Activated T-helper 2 cell treated with anti-CD3 and anti-CD28 coated beads, Interferon-gamma antibody, Interleukin-2, Interleukin-4, amounts not matched to agents 10 μg/mL and 5 μg/mL and 100 μg/mL, durations not matched to agents 14 hours and 24 hours and 36 hours (primary cell): ENCODE data around the gene LPP. TPM values are rescaled to one million over a fixed set of nuclear protein-coding genes. Genes with fewer than 3 reads are reported as not detected.

Experiments used
- DNase-seq: peaks from one replicate; pipeline ENCODE4 v3.0.0; 2021; ENCODE audit warnings: low spot score
- H3K27ac Mint-ChIP-seq: one replicate; pipeline ENCODE4 v1.8.0; 2021; ENCODE audit warnings: mixed read lengths
- H3K27me3 Mint-ChIP-seq: one replicate; pipeline ENCODE4 v1.8.0; 2021; ENCODE audit warnings: low read depth, mixed read lengths
- H3K36me3 Mint-ChIP-seq: one replicate; pipeline ENCODE4 v1.8.0; 2021; ENCODE audit warnings: low read depth, mixed read lengths
- H3K4me1 Mint-ChIP-seq: one replicate; pipeline ENCODE4 v1.8.0; 2021; ENCODE audit warnings: low read depth, mixed read lengths
- H3K4me3 Mint-ChIP-seq: one replicate; pipeline ENCODE4 v1.8.0; 2021; ENCODE audit warnings: low read depth, mild to moderate bottlenecking, moderate library complexity, mixed read lengths
- H3K9me3 Mint-ChIP-seq: one replicate; pipeline ENCODE4 v1.8.0; 2021; ENCODE audit warnings: mixed read lengths
- intact Hi-C: fragments of 100-400 bp; cut with micrococcal nuclease; formaldehyde crosslinking; loops from one replicate; pipeline ENCODE4 v1.15.1; 2023
- total RNA-seq: library from RNA; stranded (reverse); gene quantifications from 2 replicates; pipeline ENCODE4 v1.2.3, GENCODE V29; 2022

LPP gene
- total RNA-seq, 1 donor from 2014 or later: 54.5 TPM

GRCh38 chr3:188750617-188751016 is 596.7 kb downstream of the LPP start:
- Mint-ChIP-seq H3K4me1 (peaks cover 19% of the 10 kb centered on the region), H3K36me3 (no peaks in the 10 kb centered on the region), H3K27ac (no peak overlapping the region), H3K4me3 (no peak overlapping the region), H3K27me3 (peaks cover 3% of the 10 kb centered on the region), H3K9me3 (no peaks in the 10 kb centered on the region)
- intact Hi-C loops: loop anchor here (2.0 to 5.0 kb wide), 3 partner anchors 68 to 1010 kb away; no protein-coding TSS in a partner anchor
- no peak for DNase-seq

GRCh38 chr3:188752850-188753249 is 598.9 kb downstream of the LPP start:
- no peaks in the 10 kb centered on the region for H3K9me3 Mint-ChIP-seq
- intact Hi-C loops: loop anchor here (1.0 to 5.0 kb wide), 9 partner anchors 30 to 951 kb away; no protein-coding TSS in a partner anchor
- H3K4me1 Mint-ChIP-seq: peaks cover 19% of the 10 kb centered on the region
- H3K4me3 Mint-ChIP-seq: no peak overlapping the region
- DNase-seq: no peak
- H3K27ac Mint-ChIP-seq: no peak overlapping the region
- peaks cover 3% of the 10 kb centered on the region for H3K27me3 Mint-ChIP-seq
- H3K36me3 Mint-ChIP-seq: no peaks in the 10 kb centered on the region

GRCh38 chr3:188754267-188754666 is 600.3 kb downstream of the LPP start:
- intact Hi-C loops: loop anchor here (5.0 kb wide), 2 partner anchors 72 to 952 kb away; no protein-coding TSS in a partner anchor
- Mint-ChIP-seq H3K4me1 (peaks cover 19% of the 10 kb centered on the region), H3K27ac (no peak overlapping the region), H3K36me3 (no peaks in the 10 kb centered on the region), H3K4me3 (no peak overlapping the region), H3K27me3 (peaks cover 3% of the 10 kb centered on the region), H3K9me3 (no peaks in the 10 kb centered on the region)
- no peak for DNase-seq

GRCh38 chr3:188756241-188756640 is 602.3 kb downstream of the LPP start:
- peaks cover 5% of the 10 kb centered on the region for H3K36me3 Mint-ChIP-seq
- peaks cover 13% of the 10 kb centered on the region for H3K4me1 Mint-ChIP-seq
- H3K27me3 Mint-ChIP-seq: peaks cover 3% of the 10 kb centered on the region
- DNase-seq: no peak
- H3K9me3 Mint-ChIP-seq: no peaks in the 10 kb centered on the region
- H3K4me3 Mint-ChIP-seq: no peak overlapping the region
- H3K27ac Mint-ChIP-seq: no peak overlapping the region
- intact Hi-C loops: no loop called here

GRCh38 chr3:188759336-188760005 is 605.5 kb downstream of the LPP start:
- H3K27me3 Mint-ChIP-seq: no peaks in the 10 kb centered on the region
- DNase-seq: no peak

GRCh38 chr3:188760408-188760807 is 606.5 kb downstream of the LPP start:
- Mint-ChIP-seq H3K36me3 (peaks cover 7% of the 10 kb centered on the region), H3K9me3 (no peaks in the 10 kb centered on the region), H3K4me1 (no peaks in the 10 kb centered on the region), H3K27me3 (no peaks in the 10 kb centered on the region), H3K27ac (no peak overlapping the region), H3K4me3 (no peak overlapping the region)
- intact Hi-C loops: no loop called here
- no peak for DNase-seq

More at GRCh38 chr3:188759336-188760005, 605.5 kb downstream of the LPP start:
- Mint-ChIP-seq H3K27ac (no peak overlapping the region), H3K4me3 (no peak overlapping the region), H3K9me3 (no peaks in the 10 kb centered on the region), H3K4me1 (no peaks in the 10 kb centered on the region), H3K36me3 (peaks cover 7% of the 10 kb centered on the region)
- intact Hi-C loops: no loop called here

GRCh38 chr3:188761439-188761838 is 607.5 kb downstream of the LPP start:
- no peak for DNase-seq
- intact Hi-C loops: no loop called here
- no peaks in the 10 kb centered on the region for H3K9me3 Mint-ChIP-seq
- no peaks in the 10 kb centered on the region for H3K27me3 Mint-ChIP-seq
- H3K4me3 Mint-ChIP-seq: no peak overlapping the region
- H3K36me3 Mint-ChIP-seq: peaks cover 7% of the 10 kb centered on the region
- no peak overlapping the region for H3K27ac Mint-ChIP-seq
- H3K4me1 Mint-ChIP-seq: no peaks in the 10 kb centered on the region

GRCh38 chr3:188761964-188762363 is 608.0 kb downstream of the LPP start:
- H3K36me3 Mint-ChIP-seq: peaks cover 7% of the 10 kb centered on the region
- DNase-seq: no peak
- no peak overlapping the region for H3K27ac Mint-ChIP-seq
- H3K9me3 Mint-ChIP-seq: no peaks in the 10 kb centered on the region
- no peaks in the 10 kb centered on the region for H3K4me1 Mint-ChIP-seq
- H3K27me3 Mint-ChIP-seq: no peaks in the 10 kb centered on the region
- intact Hi-C loops: no loop called here
- H3K4me3 Mint-ChIP-seq: no peak overlapping the region

- no peaks in the 10 kb centered on the region for H3K27me3 Mint-ChIP-seq
- intact Hi-C loops: no loop called here
Observed at GRCh38 chr3:188764609-188765008, 610.7 kb downstream of the LPP start.

GRCh38 chr3:188769831-188770230 is 615.9 kb downstream of the LPP start:
- no peaks in the 10 kb centered on the region for H3K4me1 Mint-ChIP-seq
- DNase-seq: no peak
- intact Hi-C loops: no loop called here

More at GRCh38 chr3:188764609-188765008, 610.7 kb downstream of the LPP start:
- H3K4me3 Mint-ChIP-seq: no peak overlapping the region
- no peaks in the 10 kb centered on the region for H3K4me1 Mint-ChIP-seq
- H3K36me3 Mint-ChIP-seq: peaks cover 7% of the 10 kb centered on the region
- no peaks in the 10 kb centered on the region for H3K9me3 Mint-ChIP-seq
- DNase-seq: no peak
- H3K27ac Mint-ChIP-seq: no peak overlapping the region

GRCh38 chr3:188772886-188773285 is 618.9 kb downstream of the LPP start:
- Mint-ChIP-seq H3K27ac (no peak overlapping the region), H3K27me3 (no peaks in the 10 kb centered on the region), H3K36me3 (no peaks in the 10 kb centered on the region), H3K4me3 (no peak overlapping the region), H3K4me1 (no peaks in the 10 kb centered on the region), H3K9me3 (no peaks in the 10 kb centered on the region)
- intact Hi-C loops: no loop called here
- DNase-seq: no peak

More at GRCh38 chr3:188769831-188770230, 615.9 kb downstream of the LPP start:
- no peak overlapping the region for H3K27ac Mint-ChIP-seq
- H3K27me3 Mint-ChIP-seq: no peaks in the 10 kb centered on the region
- no peaks in the 10 kb centered on the region for H3K36me3 Mint-ChIP-seq
- no peak overlapping the region for H3K4me3 Mint-ChIP-seq
- no peaks in the 10 kb centered on the region for H3K9me3 Mint-ChIP-seq

- H3K4me3 Mint-ChIP-seq: no peak overlapping the region
- no peaks in the 10 kb centered on the region for H3K9me3 Mint-ChIP-seq
- no peaks in the 10 kb centered on the region for H3K27me3 Mint-ChIP-seq
- intact Hi-C loops: no loop called here
- no peak for DNase-seq
- no peaks in the 10 kb centered on the region for H3K4me1 Mint-ChIP-seq
- no peak overlapping the region for H3K27ac Mint-ChIP-seq
- no peaks in the 10 kb centered on the region for H3K36me3 Mint-ChIP-seq
Observed at GRCh38 chr3:188775412-188775811, 621.5 kb downstream of the LPP start.

- Mint-ChIP-seq H3K36me3 (no peaks in the 10 kb centered on the region), H3K4me3 (no peak overlapping the region), H3K9me3 (no peaks in the 10 kb centered on the region), H3K4me1 (no peaks in the 10 kb centered on the region), H3K27me3 (peaks cover 2% of the 10 kb centered on the region), H3K27ac (no peak overlapping the region)
- no peak for DNase-seq
- intact Hi-C loops: no loop called here
Observed at GRCh38 chr3:188776447-188776846, 622.5 kb downstream of the LPP start.
